ENCODE results near the gene ATF7.

ATF7 gene

DNA sequence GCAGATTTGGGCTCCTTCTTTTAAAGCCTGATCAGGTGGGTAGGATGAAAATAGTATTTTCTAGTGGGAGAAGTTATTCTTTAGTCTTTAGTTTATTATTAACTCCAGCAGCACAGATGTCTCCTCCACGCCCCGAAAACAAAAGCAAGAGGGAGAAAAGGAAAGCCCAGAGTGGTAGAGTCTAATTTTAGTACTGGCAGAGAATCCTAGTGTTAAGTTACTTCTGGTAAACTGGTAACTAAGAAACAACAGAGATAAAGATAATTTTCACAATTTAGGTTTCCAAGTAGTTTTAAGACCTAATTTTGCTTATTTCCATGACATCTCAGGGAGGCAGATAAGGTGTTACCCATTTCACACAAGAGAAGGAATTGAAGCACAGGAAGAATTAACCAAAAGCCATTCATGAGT lies 33.4 kb upstream of the ATF7 start:
- H3K4me3 ChIP-seq (ENCODE audit: low read length), result no peak overlapping the region
- H2AFZ ChIP-seq (ENCODE audit: low read depth, low read length), result no peak overlapping the region
- no peaks in the 10 kb centered on the region for H3K9me3 ChIP-seq (ENCODE audit: insufficient read depth, low read length)
- peaks cover 5% of the 10 kb centered on the region for H3K4me1 ChIP-seq (ENCODE audit: low read length)
- H3K4me2 ChIP-seq (ENCODE audit: low read length), result no peak overlapping the region
- no peaks in the 10 kb centered on the region for H3K79me2 ChIP-seq (ENCODE audit: low read length)
- no peaks in the 10 kb centered on the region for H4K20me1 ChIP-seq (ENCODE audit: insufficient read depth, low read length)
- H3K27me3 ChIP-seq (ENCODE audit: low read depth, low read length), result no peaks in the 10 kb centered on the region
- H3K9ac ChIP-seq (ENCODE audit: low read length), result no peak overlapping the region
- TF ChIP-seq CTCF (IDR thresholded peaks at IDR 0.05; ENCODE audit: low read depth, low read length), result no peak
- H3K36me3 ChIP-seq (replicated peaks; ENCODE audit: low read depth, low read length), result peaks cover 9% of the 10 kb centered on the region
- no peak overlapping the region for H3K27ac ChIP-seq (ENCODE audit: low read length)

GRCh38 chr12:53659011-53659551 lies 32.9 kb upstream of the ATF7 start:
- peaks cover 6% of the 10 kb centered on the region for H3K36me3 ChIP-seq (replicated peaks; ENCODE audit: low read depth, low read length)
- no peak overlapping the region for H3K4me3 ChIP-seq (ENCODE audit: low read length)
- no peaks in the 10 kb centered on the region for H4K20me1 ChIP-seq (ENCODE audit: insufficient read depth, low read length)
- no peaks in the 10 kb centered on the region for H3K9me3 ChIP-seq (ENCODE audit: insufficient read depth, low read length)
- H3K27ac ChIP-seq (ENCODE audit: low read length), result no peak overlapping the region
- no peak overlapping the region for H2AFZ ChIP-seq (ENCODE audit: low read depth, low read length)
- peaks cover 5% of the 10 kb centered on the region for H3K4me1 ChIP-seq (ENCODE audit: low read length)
- no peak overlapping the region for H3K4me2 ChIP-seq (ENCODE audit: low read length)
- no peak overlapping the region for H3K9ac ChIP-seq (ENCODE audit: low read length)
- no peaks in the 10 kb centered on the region for H3K79me2 ChIP-seq (ENCODE audit: low read length)
- no peak for TF ChIP-seq CTCF (IDR thresholded peaks at IDR 0.05; ENCODE audit: low read depth, low read length)
- no peak for TF ChIP-seq EZH2phosphoT487 (IDR thresholded peaks at IDR 0.05; ENCODE audit: low read depth)
- H3K27me3 ChIP-seq (ENCODE audit: low read depth, low read length), result no peaks in the 10 kb centered on the region

DNA sequence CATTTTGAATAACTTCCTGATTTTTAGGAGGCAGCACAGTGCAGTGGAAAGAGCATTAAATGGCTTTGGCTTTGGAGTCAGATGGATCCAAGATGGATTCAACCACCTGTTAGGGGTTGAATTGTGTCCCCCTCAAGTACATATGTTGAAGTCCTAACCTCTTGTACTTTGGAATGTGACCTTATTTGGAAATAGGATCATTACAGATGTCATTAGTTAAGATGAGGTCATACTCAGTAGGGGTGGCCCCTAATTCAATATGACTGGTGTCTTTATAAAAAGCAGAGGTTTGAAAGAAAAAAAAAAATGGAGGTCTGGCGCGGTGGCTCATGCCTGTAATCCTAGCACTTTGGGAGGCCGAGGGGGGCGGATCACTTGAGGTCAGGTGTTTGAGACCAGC lies 30.9 kb upstream of the ATF7 start:
- TF ChIP-seq CTCF (IDR thresholded peaks at IDR 0.05; ENCODE audit: low read depth, low read length) (no peak), EZH2phosphoT487 (IDR thresholded peaks at IDR 0.05; ENCODE audit: low read depth) (no peak)
- Histone ChIP-seq H3K27me3 (ENCODE audit: low read depth, low read length) (no peaks in the 10 kb centered on the region), H3K4me2 (ENCODE audit: low read length) (no peak overlapping the region), H3K4me1 (ENCODE audit: low read length) (peaks cover 5% of the 10 kb centered on the region), H3K9ac (ENCODE audit: low read length) (no peak overlapping the region), H3K4me3 (ENCODE audit: low read length) (no peak overlapping the region), H4K20me1 (ENCODE audit: insufficient read depth, low read length) (no peaks in the 10 kb centered on the region), H3K9me3 (ENCODE audit: insufficient read depth, low read length) (no peaks in the 10 kb centered on the region), H3K36me3 (replicated peaks; ENCODE audit: low read depth, low read length) (no peaks in the 10 kb centered on the region), H3K79me2 (ENCODE audit: low read length) (no peaks in the 10 kb centered on the region), H2AFZ (ENCODE audit: low read depth, low read length) (no peak overlapping the region), H3K27ac (ENCODE audit: low read length) (no peak overlapping the region)

GRCh38 chr12:53653595-53653994 lies 27.4 kb upstream of the ATF7 start:
- TF ChIP-seq EZH2phosphoT487 (IDR thresholded peaks at IDR 0.05; ENCODE audit: low read depth) (no peak), CTCF (IDR thresholded peaks at IDR 0.05; ENCODE audit: low read depth, low read length) (no peak)
- no peaks in the 10 kb centered on the region for H3K27me3 ChIP-seq (ENCODE audit: low read depth, low read length)
- no peak overlapping the region for H3K4me2 ChIP-seq (ENCODE audit: low read length)
- H3K9ac ChIP-seq (ENCODE audit: low read length), result no peak overlapping the region
- no peak overlapping the region for H3K4me3 ChIP-seq (ENCODE audit: low read length)
- no peak overlapping the region for H2AFZ ChIP-seq (ENCODE audit: low read depth, low read length)
- no peaks in the 10 kb centered on the region for H3K36me3 ChIP-seq (replicated peaks; ENCODE audit: low read depth, low read length)
- H3K27ac ChIP-seq (ENCODE audit: low read length), result no peak overlapping the region
- no peaks in the 10 kb centered on the region for H3K9me3 ChIP-seq (ENCODE audit: insufficient read depth, low read length)
- H3K4me1 ChIP-seq (ENCODE audit: low read length), result peaks cover 5% of the 10 kb centered on the region
- no peaks in the 10 kb centered on the region for H3K79me2 ChIP-seq (ENCODE audit: low read length)
- no peaks in the 10 kb centered on the region for H4K20me1 ChIP-seq (ENCODE audit: insufficient read depth, low read length)

Data from OCI-LY3 (cell line).